Gastrocnemius medialis (tissue), 4 donors: ENCODE data around the gene LNX2. TPM values are rescaled to one million over a fixed set of nuclear protein-coding genes. Genes with fewer than 3 reads are reported as not detected.

Source experiments
- ATAC-seq, 2 donors: fragments of 150-250 bp; one replicate each; pipeline ENCODE4 v1.9.1; 2016
- DNase-seq, 2 donors: peaks; one replicate each; pipeline ENCODE4 v3.0.0-alpha.2; 2019
- H3K27ac ChIP-seq, 4 donors: fragments of 200-600 bp; sonication (generic); 1 replicate in 1 of 4; 2 replicates in 3 of 4; pipeline ENCODE4 v1.5.1; 2016 to 2018; ENCODE audit warnings: mild to moderate bottlenecking in 2 of 4, moderate library complexity in 1 of 4
- H3K27me3 ChIP-seq, 3 donors: fragments of 200-600 bp; sonication (generic) in 2 of 3; 1 replicate in 1 of 3; 2 replicates in 2 of 3; pipeline versions ENCODE4 v1.5.1 to v1.6.0; 2016 to 2019; ENCODE audit warnings: mild to moderate bottlenecking in 1 of 3, moderate library complexity in 1 of 3
- H3K36me3 ChIP-seq, 2 donors: fragments of 200-600 bp; sonication (generic) in 1 of 2; one replicate each; pipeline ENCODE4 v1.5.1; 2017 to 2018
- H3K4me1 ChIP-seq, 2 donors: fragments of 200-600 bp; sonication (generic) in 1 of 2; one replicate each; pipeline ENCODE4 v1.5.1; 2016 to 2017; ENCODE audit warnings: mild to moderate bottlenecking in 2 of 2
- H3K4me3 ChIP-seq, 4 donors: fragments of 200-600 bp; sonication (generic) in 3 of 4; 1 replicate in 1 of 4; 2 replicates in 3 of 4; pipeline ENCODE4 v1.5.1; 2016 to 2019; ENCODE audit warnings: mild to moderate bottlenecking in 2 of 4
- H3K9me3 ChIP-seq, 3 donors: fragments of 200-600 bp; sonication (generic) in 2 of 3; 1 replicate in 1 of 3; 2 replicates in 2 of 3; pipeline ENCODE4 v1.5.1; 2016 to 2019
- POLR2A ChIP-seq, 2 donors: fragments of 450-650 bp; IDR thresholded peaks; one replicate each; pipeline ENCODE4 v1.6.1; 2017; ENCODE audit warnings: antibody characterized with exemption in 2 of 2, mild to moderate bottlenecking in 2 of 2, moderate library complexity in 2 of 2
- in situ Hi-C, 4 donors: fragments of 200-750 bp; cut with MboI; loops; one replicate each; pipeline versions ENCODE4 v1.15.0 to v1.8.0; 2017; ENCODE audit warnings: low sequenced_read_pairs in 4 of 4
- intact Hi-C: fragments of 100-400 bp; cut with DNase I; formaldehyde crosslinking; loops from one replicate; pipeline ENCODE4 v1.15.1; 2023; ENCODE audit warnings: low total_unique reads
- total RNA-seq, 4 donors: library from RNA; depleted of rRNA; stranded (reverse); fragments of >200 nt; gene quantifications; one replicate each; pipeline versions ENCODE4 v1.1.0 to v1.2.3, GENCODE V29; 2016
- TF ChIP-seq, protein P1 (sequence below), 5 experiments: fragments of 450-650 bp in 3 of 5; fragments of 200-600 bp in 2 of 5; sonication (generic) in 2 of 5; IDR thresholded peaks in 4 of 5; conservative IDR thresholded peaks in 1 of 5; 1 replicate in 4 of 5; 2 replicates in 1 of 5; pipeline ENCODE4 v1.5.1; 2016 to 2019; ENCODE audit warnings: antibody characterized with exemption in 5 of 5, mild to moderate bottlenecking in 3 of 5, moderate library complexity in 3 of 5

Gene LNX2
- 1 to 10 TPM; 5.0 to 7.1 (median 6.2) TPM for total RNA-seq

DNA sequence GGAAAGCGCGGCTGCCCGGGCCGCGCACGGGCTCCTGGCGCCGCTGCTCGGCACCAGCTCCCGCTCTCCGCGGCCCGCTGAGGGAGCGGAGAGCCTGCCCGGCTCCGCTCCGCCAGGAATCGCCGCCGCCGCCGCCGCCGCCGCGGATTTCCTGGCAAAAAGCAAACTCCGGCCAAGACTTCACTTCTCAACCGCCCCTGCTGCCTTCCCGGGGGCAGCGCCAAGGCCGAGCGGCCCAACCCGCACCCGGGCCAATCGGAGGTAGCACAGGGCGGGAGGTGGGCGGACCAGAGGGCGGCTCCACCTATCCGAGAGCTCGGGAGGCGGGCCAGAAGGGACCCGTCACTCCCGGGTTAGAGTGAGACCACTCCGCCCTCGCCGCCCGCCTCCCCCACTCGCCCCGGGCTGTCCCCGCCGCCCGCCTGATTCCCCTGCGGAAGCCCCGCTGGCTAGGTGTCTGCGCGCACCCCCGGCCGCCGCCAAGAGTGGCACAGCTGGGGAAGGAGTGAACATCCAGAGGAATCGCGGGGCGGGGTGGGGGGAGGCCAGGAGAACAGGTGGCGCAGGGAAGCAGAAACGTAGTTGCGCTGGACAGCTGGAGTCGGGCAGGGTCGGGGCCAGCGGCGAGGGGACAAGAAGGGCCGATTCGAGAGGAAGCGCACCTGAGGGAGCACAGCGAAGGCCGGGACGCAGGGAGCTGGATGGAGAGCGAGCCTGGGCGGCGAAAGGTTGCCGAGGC, at the start of gene LNX2:
LNX2 (minus strand) TSS at position 153 of the 739 bp plus-strand sequence. CDS start 38,826 bp downstream, outside the sequence.
- in situ Hi-C loops (loop anchor here in 3 of 4 donors (25.0 kb wide), 4 partner anchors 183 to 458 kb away; partner anchors contain the start of genes RASL11A (in 3 of the 3), RPL21 (in 3 of the 3), GTF3A (in 2 of the 3) and USP12 (in 1 of the 3)), intact Hi-C loops (loop anchor here (1.0 to 10.0 kb wide), 6 partner anchors 47 to 517 kb away; partner anchors contain the start of genes GTF3A, MTIF3, PAN3 and RPL21)
- Histone ChIP-seq H3K27ac (peak within 1 kb of the TSS; percentile 95 to 100 (median 99)), H3K9me3 (no peaks in the 10 kb centered on the region), H3K36me3 (peaks cover 0 to 14% of the 10 kb centered on the region in 2 donors), H3K4me1 (peaks cover 30 to 44% of the 10 kb centered on the region in 2 donors), H3K4me3 (peak within 1 kb of the TSS; percentile 69 to 98 (median 90)), H3K27me3 (no peaks in the 10 kb centered on the region)
- DNase-seq (peak; percentile 98 to 99), ATAC-seq (peak; percentile 72 to 73)
- TF ChIP-seq POLR2A (IDR thresholded peaks at IDR 0.05): peak; percentile 92 to 94
- TF ChIP-seq, protein P1, sequence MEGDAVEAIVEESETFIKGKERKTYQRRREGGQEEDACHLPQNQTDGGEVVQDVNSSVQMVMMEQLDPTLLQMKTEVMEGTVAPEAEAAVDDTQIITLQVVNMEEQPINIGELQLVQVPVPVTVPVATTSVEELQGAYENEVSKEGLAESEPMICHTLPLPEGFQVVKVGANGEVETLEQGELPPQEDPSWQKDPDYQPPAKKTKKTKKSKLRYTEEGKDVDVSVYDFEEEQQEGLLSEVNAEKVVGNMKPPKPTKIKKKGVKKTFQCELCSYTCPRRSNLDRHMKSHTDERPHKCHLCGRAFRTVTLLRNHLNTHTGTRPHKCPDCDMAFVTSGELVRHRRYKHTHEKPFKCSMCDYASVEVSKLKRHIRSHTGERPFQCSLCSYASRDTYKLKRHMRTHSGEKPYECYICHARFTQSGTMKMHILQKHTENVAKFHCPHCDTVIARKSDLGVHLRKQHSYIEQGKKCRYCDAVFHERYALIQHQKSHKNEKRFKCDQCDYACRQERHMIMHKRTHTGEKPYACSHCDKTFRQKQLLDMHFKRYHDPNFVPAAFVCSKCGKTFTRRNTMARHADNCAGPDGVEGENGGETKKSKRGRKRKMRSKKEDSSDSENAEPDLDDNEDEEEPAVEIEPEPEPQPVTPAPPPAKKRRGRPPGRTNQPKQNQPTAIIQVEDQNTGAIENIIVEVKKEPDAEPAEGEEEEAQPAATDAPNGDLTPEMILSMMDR (IDR thresholded peaks at IDR 0.05 in 4 of 5, conservative IDR thresholded peaks at IDR 0.05 in 1 of 5): peak in 2 of 5 experiments; percentile 24 to 29

DNA sequence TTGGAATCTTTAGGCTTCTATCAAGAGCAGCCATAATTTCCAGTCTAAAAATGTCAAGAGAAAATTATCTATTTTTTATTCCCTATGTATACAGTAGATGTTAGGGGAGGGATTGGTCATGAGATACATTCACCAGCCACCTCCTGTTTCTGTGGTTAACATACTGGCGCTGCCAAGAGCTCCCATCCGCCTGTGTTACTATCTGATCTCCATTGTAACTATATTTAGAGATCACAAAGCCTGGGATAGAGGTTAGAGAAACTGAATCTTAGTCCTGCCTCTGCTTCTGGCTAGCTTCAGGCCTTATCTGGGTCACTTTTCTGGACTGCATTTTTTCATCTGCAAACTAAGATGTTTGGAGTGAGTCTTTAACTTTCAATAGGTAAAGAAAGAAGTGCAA, 47.6 kb upstream of the LNX2 start:
- Histone ChIP-seq H3K27me3 (no peaks in the 10 kb centered on the region), H3K36me3 (no peaks in the 10 kb centered on the region), H3K4me3 (no peak overlapping the region), H3K27ac (peak overlapping the region; percentile 44 to 76 (median 60)), H3K4me1 (peaks cover 14 to 15% of the 10 kb centered on the region in 2 donors), H3K9me3 (no peaks in the 10 kb centered on the region)
- in situ Hi-C loops: no loop called here
- ATAC-seq (peak; percentile 97 to 98), DNase-seq (peak; percentile 31 to 49)
- no peak for TF ChIP-seq POLR2A (IDR thresholded peaks at IDR 0.05)
- TF ChIP-seq, protein P1 (IDR thresholded peaks at IDR 0.05 in 4 of 5, conservative IDR thresholded peaks at IDR 0.05 in 1 of 5): no peak
- intact Hi-C loops: loop anchor here (1.0 to 10.0 kb wide), 2 partner anchors 47 to 127 kb away; partner anchors contain the start of genes GSX1 and POLR1D

DNA sequence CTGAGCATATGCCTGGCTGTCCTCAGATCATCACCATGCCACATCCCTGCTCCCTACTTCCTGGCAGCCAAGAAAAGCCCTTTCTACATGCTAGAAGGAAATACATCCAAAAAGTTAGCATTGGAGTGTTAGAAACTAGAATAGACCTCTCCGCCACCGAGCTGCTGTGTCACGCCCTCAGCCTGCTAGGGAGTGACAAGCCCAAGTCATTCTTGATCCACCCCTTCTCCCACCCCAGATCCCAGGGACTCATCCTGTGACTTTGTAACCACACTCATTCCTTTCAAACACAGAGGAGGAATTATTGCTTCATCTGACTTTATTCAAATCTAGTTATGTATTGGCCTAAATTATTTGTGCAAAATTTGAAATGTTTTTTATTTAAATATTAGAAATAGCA, 46.6 kb upstream of the LNX2 start:
- in situ Hi-C loops (no loop called here), intact Hi-C loops (loop anchor here (1.0 to 10.0 kb wide), 2 partner anchors 46 to 128 kb away; partner anchors contain the start of genes GSX1 and POLR1D)
- Histone ChIP-seq H3K9me3 (no peaks in the 10 kb centered on the region), H3K27me3 (no peaks in the 10 kb centered on the region), H3K36me3 (no peaks in the 10 kb centered on the region), H3K4me1 (peaks cover 15 to 18% of the 10 kb centered on the region in 2 donors), H3K27ac (no peak overlapping the region), H3K4me3 (no peak overlapping the region)
- TF ChIP-seq, protein P1 (IDR thresholded peaks at IDR 0.05 in 4 of 5, conservative IDR thresholded peaks at IDR 0.05 in 1 of 5): no peak
- TF ChIP-seq POLR2A (IDR thresholded peaks at IDR 0.05): no peak
- DNase-seq: no peak
- ATAC-seq: no peak

DNA sequence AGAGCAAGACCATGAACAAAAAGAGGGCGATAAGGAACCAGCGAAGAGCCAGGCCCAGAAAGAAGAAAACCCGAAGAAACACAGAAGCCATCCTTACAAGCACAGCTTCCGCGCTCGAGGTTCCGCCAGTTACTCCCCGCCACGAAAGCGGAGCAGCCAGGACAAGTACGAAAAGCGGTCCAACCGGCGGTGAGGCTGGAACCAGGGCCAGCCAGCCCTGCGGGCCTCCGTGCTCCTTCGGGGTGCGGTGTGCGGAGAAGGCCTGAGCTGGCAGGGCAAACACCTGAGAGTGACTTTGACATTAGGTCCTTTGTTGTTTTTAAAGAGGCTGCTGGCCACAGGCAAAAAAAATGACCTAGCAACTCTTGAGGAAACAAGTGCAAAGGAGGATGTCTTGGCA, 45.4 kb upstream of the LNX2 start:
- Histone ChIP-seq H3K4me3 (no peak overlapping the region), H3K27ac (no peak overlapping the region), H3K36me3 (no peaks in the 10 kb centered on the region), H3K9me3 (no peaks in the 10 kb centered on the region), H3K4me1 (peaks cover 15 to 18% of the 10 kb centered on the region in 2 donors), H3K27me3 (no peaks in the 10 kb centered on the region)
- in situ Hi-C loops: no loop called here
- ATAC-seq: no peak
- TF ChIP-seq, protein P1 (IDR thresholded peaks at IDR 0.05 in 4 of 5, conservative IDR thresholded peaks at IDR 0.05 in 1 of 5): no peak
- no peak for TF ChIP-seq POLR2A (IDR thresholded peaks at IDR 0.05)
- intact Hi-C loops: loop anchor here (10.0 kb wide), 1 partner anchor 129 kb away; the partner anchor contains the start of gene GSX1
- no peak for DNase-seq
